OCI-LY7 (cell line): Measurements from ENCODE around the gene GSK3A. TPM values are rescaled to one million over a fixed set of nuclear protein-coding genes. Genes with fewer than 3 reads are reported as not detected.

Source experiments
- BruUV-seq: library from RNA; stranded (reverse); fragments of 400-500 nt; replicated peaks from 2 replicates; lab custom pipeline; 2021; lab: Mats Ljungman, UMichigan
- CTCF ChIA-PET: fragments of 300-600 bp; sonication (Branson Sonifier 250); formaldehyde crosslinking; loops from one replicate; lab custom pipeline; 2022; ENCODE audit warnings: antibody characterized with exemption; ENCODE audit not compliant: unreplicated experiment; lab: Charles Lee
- POLR2A ChIA-PET: fragments of 300-600 bp; sonication (Branson Sonifier 250); formaldehyde crosslinking; loops from one replicate; lab custom pipeline; 2022; ENCODE audit warnings: antibody characterized with exemption; lab: Charles Lee
- DNase-seq: peaks from one replicate; pipeline ENCODE4 v3.0.0-alpha.2; 2015; ENCODE audit warnings: low spot score
- H2AFZ ChIP-seq: fragments of 200-600 bp; sonication (generic), shearing (Covaris generic); 2 replicates; pipeline ENCODE4 v1.6.1; 2014; ENCODE audit warnings: mild to moderate bottlenecking, antibody characterized with exemption, low read length, moderate library complexity
- H3K27ac ChIP-seq: fragments of 200-600 bp; sonication (generic); 2 replicates; pipeline ENCODE4 v1.5.1; 2014; ENCODE audit warnings: mixed run types, low read depth, mild to moderate bottlenecking, moderate library complexity, low read length, inconsistent platforms; ENCODE audit not compliant: poor library complexity, severe bottlenecking
- H3K36me3 ChIP-seq: fragments of 200-600 bp; sonication (generic); 2 replicates; pipeline ENCODE4 v1.6.1; 2014; ENCODE audit warnings: mild to moderate bottlenecking, antibody characterized with exemption, low read length, moderate library complexity, mixed read lengths; ENCODE audit not compliant: insufficient read depth
- H3K4me1 ChIP-seq: fragments of 200-600 bp; sonication (generic); 2 replicates; pipeline ENCODE4 v1.5.1; 2014; ENCODE audit warnings: mild to moderate bottlenecking, low read length; ENCODE audit not compliant: insufficient read depth, poor library complexity, severe bottlenecking
- H3K4me2 ChIP-seq: fragments of 200-600 bp; sonication (generic); 2 replicates; pipeline ENCODE4 v1.6.1; 2014; ENCODE audit warnings: mild to moderate bottlenecking, low read length
- H3K4me3 ChIP-seq: fragments of 200-600 bp; sonication (generic); 2 replicates; pipeline ENCODE4 v1.5.1; 2014; ENCODE audit warnings: mild to moderate bottlenecking, low read depth, low read length; ENCODE audit not compliant: poor library complexity, severe bottlenecking
- H3K79me2 ChIP-seq: fragments of 200-600 bp; sonication (generic); 2 replicates; pipeline ENCODE4 v1.6.1; 2016; ENCODE audit warnings: low read depth, mild to moderate bottlenecking, low read length, moderate library complexity, mixed read lengths; ENCODE audit not compliant: insufficient read depth
- H3K9me2 ChIP-seq: fragments of 200-600 bp; sonication (generic); 2 replicates; pipeline ENCODE4 v1.6.1; 2016; ENCODE audit warnings: mild to moderate bottlenecking, low read length, mixed read lengths; ENCODE audit not compliant: insufficient read depth
- H3K9me3 ChIP-seq: fragments of 200-600 bp; sonication (generic); 2 replicates; pipeline ENCODE4 v1.6.1; 2014; ENCODE audit warnings: mild to moderate bottlenecking, mixed run types, low read length, mixed read lengths
- H4K20me1 ChIP-seq: fragments of 200-600 bp; sonication (generic); 2 replicates; pipeline ENCODE4 v1.6.1; 2014; ENCODE audit warnings: mild to moderate bottlenecking, antibody characterized with exemption, low read length, moderate library complexity, mixed read lengths; ENCODE audit not compliant: insufficient read depth
- CTCF ChIP-seq: fragments of 200-600 bp; sonication (generic); conservative IDR thresholded peaks from 2 replicates; pipeline ENCODE4 v1.5.1; 2014; ENCODE audit warnings: mild to moderate bottlenecking, antibody characterized with exemption, low read length, moderate library complexity, mixed read lengths
- EZH2phosphoT487 ChIP-seq: fragments of 200-600 bp; sonication (generic); IDR thresholded peaks from 2 replicates; pipeline ENCODE4 v1.6.1; 2018; ENCODE audit warnings: low read depth, borderline replicate concordance, mild to moderate bottlenecking, mixed run types, antibody characterized with exemption, low read length, moderate library complexity, mixed read lengths
- intact Hi-C: fragments of 100-400 bp; cut with micrococcal nuclease; formaldehyde crosslinking; loops from one replicate; pipeline ENCODE4 v1.10.0; 2022; ENCODE audit not compliant: unreplicated experiment
- total RNA-seq, 2 experiments: library from RNA; depleted of rRNA in 1 of 2; stranded (reverse); fragments of >200 nt in 1 of 2; shearing (Covaris generic) in 1 of 2; gene quantifications; 2 replicates each; pipeline ENCODE4 v1.2.3, GENCODE V29; 2014 to 2022

The GSK3A gene
- total RNA-seq, 2 experiments from 2014 or later, result 20.9 to 29.2 TPM

- Histone ChIP-seq H4K20me1 (peaks cover 4% of the 10 kb centered on the region; the same call in 1 of the 2 replicates), H3K4me1 (peaks cover 44% of the 10 kb centered on the region), H3K9me2 (no peaks in the 10 kb centered on the region), H3K27ac (no peak overlapping the region), H3K79me2 (no peaks in the 10 kb centered on the region; the same call in 1 of the 2 replicates), H3K4me2 (no peak overlapping the region), H2AFZ (no peak overlapping the region), H3K36me3 (peaks cover 52% of the 10 kb centered on the region), H3K9me3 (no peaks in the 10 kb centered on the region), H3K4me3 (no peak overlapping the region)
- DNase-seq, result no peak
- no TSS peak for BruUV-seq
- ChIA-PET POLR2A (no interaction called here), CTCF (no interaction called here)
- TF ChIP-seq EZH2phosphoT487 (no peak), CTCF (no peak)
- intact Hi-C loops, result no loop called here
These were observed 46.1 kb downstream of the GSK3A start for GRCh38 chr19:42196011-42197001.

- CTCF ChIA-PET, result no interaction called here
- no TSS peak for BruUV-seq
- Histone ChIP-seq H3K4me1 (peaks cover 18% of the 10 kb centered on the region), H3K4me3 (no peak overlapping the region), H3K27ac (no peak overlapping the region), H3K9me2 (no peaks in the 10 kb centered on the region), H3K36me3 (peaks cover 27% of the 10 kb centered on the region), H3K9me3 (no peaks in the 10 kb centered on the region), H4K20me1 (no peaks in the 10 kb centered on the region), H3K4me2 (no peak overlapping the region), H2AFZ (no peak overlapping the region), H3K79me2 (no peaks in the 10 kb centered on the region; the same call in 1 of the 2 replicates)
- no peak for TF ChIP-seq CTCF
- no peak for TF ChIP-seq EZH2phosphoT487
- POLR2A ChIA-PET, result no interaction called here
- intact Hi-C loops, result no loop called here
- DNase-seq, result no peak
These were observed 48.7 kb downstream of the GSK3A start for GRCh38 chr19:42193706-42194105.

- H3K36me3 ChIP-seq, result peaks cover 23% of the 10 kb centered on the region
- ChIA-PET POLR2A (no interaction called here), CTCF (no interaction called here)
- no TSS peak for BruUV-seq
- H3K27ac ChIP-seq, result no peak overlapping the region
- no peak overlapping the region for H3K4me3 ChIP-seq
- no peak overlapping the region for H2AFZ ChIP-seq
- no peaks in the 10 kb centered on the region for H3K9me3 ChIP-seq
- no peak for DNase-seq
- no peaks in the 10 kb centered on the region for H4K20me1 ChIP-seq
- H3K9me2 ChIP-seq, result no peaks in the 10 kb centered on the region
- peaks cover 14% of the 10 kb centered on the region for H3K4me1 ChIP-seq
- no peak for TF ChIP-seq CTCF
- TF ChIP-seq EZH2phosphoT487, result no peak
- intact Hi-C loops, result no loop called here
- H3K4me2 ChIP-seq, result no peak overlapping the region
- no peaks in the 10 kb centered on the region for H3K79me2 ChIP-seq
These were observed 49.1 kb downstream of the GSK3A start for GRCh38 chr19:42193294-42193693.
